ENCODE measurements around the gene TEDC1. TPM values are rescaled to one million over a fixed set of nuclear protein-coding genes. Genes with fewer than 3 reads are reported as not detected.

TEDC1 gene
- total RNA-seq, 4 donors from 2014 or later = 7.1 to 12.8 (median 7.6) TPM

DNA sequence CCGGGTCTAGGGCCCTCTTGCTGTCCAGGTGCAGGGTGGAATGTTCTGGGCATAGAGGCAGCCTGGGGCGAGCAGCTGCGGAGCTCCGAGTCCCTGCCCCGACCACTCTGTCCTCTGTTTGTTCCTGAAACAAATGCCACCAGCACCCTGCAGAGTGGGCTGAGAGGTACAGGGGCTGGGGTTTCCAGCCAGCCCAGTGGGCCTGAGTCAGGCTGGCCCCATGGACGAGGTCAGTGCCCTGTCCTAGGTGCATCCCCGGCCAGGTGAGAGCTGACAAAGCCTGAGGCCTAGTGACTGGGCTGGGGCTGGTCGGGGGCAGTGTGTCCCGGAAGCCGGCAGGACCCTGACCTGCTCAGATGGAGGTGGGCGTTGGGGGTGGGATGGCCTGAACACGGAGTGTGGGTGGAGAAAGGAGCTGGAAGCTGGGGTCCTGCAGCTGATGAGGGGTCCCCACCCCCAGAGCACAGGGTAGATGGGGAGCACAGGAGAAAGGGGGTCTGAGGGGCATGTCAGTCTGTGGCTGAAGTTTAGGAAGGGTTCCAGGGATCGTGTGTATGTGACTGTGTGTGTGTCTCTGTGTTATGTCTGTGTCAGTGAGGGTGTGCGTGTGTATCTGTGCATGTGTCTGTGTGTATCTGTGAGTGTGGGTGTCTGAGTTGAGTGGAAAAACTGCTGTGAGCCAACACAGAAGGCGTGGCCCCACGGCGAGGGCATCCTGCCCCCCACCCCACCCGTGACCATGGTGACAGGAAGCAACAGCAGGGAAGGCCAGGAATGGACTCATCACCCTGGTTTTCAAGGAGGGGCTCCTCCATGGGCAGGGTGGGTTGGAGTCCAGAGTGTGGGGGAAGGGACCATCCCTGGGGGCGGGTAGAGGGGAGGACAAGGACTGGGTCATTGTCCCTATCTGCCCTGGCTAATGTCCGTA, 6.7 kb upstream of the TEDC1 start:
- WGBS, 2 donors = 36 to 49% methylated on average over 6 to 9 of the region's 20 CpGs
- H3K27me3 ChIP-seq = peaks cover 0 to 23% (median 0%) of the 10 kb centered on the region in 4 donors
- peaks cover 91 to 100% (median 92%) of the 10 kb centered on the region in 3 donors for H3K4me1 ChIP-seq
- TF ChIP-seq, protein P1, sequence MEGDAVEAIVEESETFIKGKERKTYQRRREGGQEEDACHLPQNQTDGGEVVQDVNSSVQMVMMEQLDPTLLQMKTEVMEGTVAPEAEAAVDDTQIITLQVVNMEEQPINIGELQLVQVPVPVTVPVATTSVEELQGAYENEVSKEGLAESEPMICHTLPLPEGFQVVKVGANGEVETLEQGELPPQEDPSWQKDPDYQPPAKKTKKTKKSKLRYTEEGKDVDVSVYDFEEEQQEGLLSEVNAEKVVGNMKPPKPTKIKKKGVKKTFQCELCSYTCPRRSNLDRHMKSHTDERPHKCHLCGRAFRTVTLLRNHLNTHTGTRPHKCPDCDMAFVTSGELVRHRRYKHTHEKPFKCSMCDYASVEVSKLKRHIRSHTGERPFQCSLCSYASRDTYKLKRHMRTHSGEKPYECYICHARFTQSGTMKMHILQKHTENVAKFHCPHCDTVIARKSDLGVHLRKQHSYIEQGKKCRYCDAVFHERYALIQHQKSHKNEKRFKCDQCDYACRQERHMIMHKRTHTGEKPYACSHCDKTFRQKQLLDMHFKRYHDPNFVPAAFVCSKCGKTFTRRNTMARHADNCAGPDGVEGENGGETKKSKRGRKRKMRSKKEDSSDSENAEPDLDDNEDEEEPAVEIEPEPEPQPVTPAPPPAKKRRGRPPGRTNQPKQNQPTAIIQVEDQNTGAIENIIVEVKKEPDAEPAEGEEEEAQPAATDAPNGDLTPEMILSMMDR (IDR thresholded peaks at IDR 0.05) = no peak
- no peak for TF ChIP-seq POLR2A (IDR thresholded peaks at IDR 0.05)
- peaks cover 0 to 5% (median 0%) of the 10 kb centered on the region in 3 donors for H3K36me3 ChIP-seq
- no peaks in the 10 kb centered on the region for H3K9me3 ChIP-seq
- intact Hi-C loops (cut with DNase I) = loop anchor here (10.0 kb wide), 1 partner anchor 110 kb away; no protein-coding TSS in a partner anchor
- no peak overlapping the region for H3K4me3 ChIP-seq
- H3K27ac ChIP-seq = peak overlapping the region in 3 of 4 donors; percentile 90 to 99 (median 96)
- DNase-seq = no peak

DNA sequence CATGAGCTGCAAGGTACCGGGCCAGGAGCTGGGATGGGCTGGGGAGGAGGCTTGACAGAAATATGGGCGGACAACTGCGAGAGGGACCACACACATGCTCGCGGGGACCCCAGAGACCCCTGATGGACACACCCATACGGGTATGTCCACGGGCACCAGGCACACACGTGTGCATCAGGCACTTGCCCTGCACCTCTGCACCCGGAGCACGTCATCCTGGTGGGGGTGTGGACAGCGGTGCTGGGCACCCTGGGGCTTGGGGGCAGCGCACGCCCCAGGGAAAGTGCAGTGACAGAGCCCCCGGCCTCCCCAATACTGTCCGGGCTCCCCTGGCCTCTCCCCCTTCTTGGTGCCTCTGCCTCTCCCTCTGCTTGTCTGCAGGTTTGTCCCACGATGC, 6.1 kb upstream of the TEDC1 start:
- intact Hi-C loops (cut with DNase I) = loop anchor here (10.0 kb wide), 1 partner anchor 110 kb away; no protein-coding TSS in a partner anchor

DNA sequence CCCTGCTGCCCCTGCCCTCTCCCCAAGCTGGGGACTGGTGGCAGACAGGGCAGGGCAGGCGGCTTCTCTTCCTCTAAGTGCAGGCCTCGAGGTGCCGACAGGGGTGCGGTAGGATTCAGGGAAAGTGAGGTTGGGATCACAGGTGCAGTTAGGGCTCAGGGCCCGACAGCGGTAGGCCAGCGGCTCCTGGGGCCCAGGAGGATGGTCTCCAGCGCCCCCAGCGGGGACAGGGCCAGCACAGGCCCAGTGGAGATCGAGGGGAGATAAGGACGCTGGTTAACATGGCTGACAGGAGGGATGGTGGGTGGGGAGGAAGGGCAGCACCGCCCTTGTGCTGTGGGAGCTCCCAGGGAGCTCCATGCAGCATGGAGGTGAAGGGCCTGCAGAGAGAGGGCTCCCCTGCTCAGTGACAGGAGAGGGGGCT, 5.3 kb upstream of the TEDC1 start:
- TF ChIP-seq, protein P1 (IDR thresholded peaks at IDR 0.05) = no peak
- TF ChIP-seq POLR2A (IDR thresholded peaks at IDR 0.05) = no peak
- H3K27ac ChIP-seq = peak overlapping the region; percentile 90 to 99 (median 94)
- intact Hi-C loops (cut with DNase I) = loop anchor here (10.0 kb wide), 1 partner anchor 111 kb away; no protein-coding TSS in a partner anchor
- no peaks in the 10 kb centered on the region for H3K9me3 ChIP-seq
- peaks cover 83 to 96% (median 90%) of the 10 kb centered on the region in 3 donors for H3K4me1 ChIP-seq
- H3K36me3 ChIP-seq = no peaks in the 10 kb centered on the region
- WGBS, 2 donors = 40% methylated on average over 1 of the region's 12 CpGs; no CpG with 5 or more reads in 1 of the 2 donors
- no peak for DNase-seq
- H3K27me3 ChIP-seq = peaks cover 0 to 23% (median 0%) of the 10 kb centered on the region in 4 donors
- peak overlapping the region in 2 of 4 donors; percentile 83 to 86 for H3K4me3 ChIP-seq

More for the DNA sequence above, 6.1 kb upstream of the TEDC1 start:
- Histone ChIP-seq H3K9me3 (no peaks in the 10 kb centered on the region), H3K27me3 (peaks cover 0 to 23% (median 0%) of the 10 kb centered on the region in 4 donors), H3K4me1 (peaks cover 90 to 100% (median 94%) of the 10 kb centered on the region in 3 donors), H3K27ac (peak overlapping the region in 3 of 4 donors; percentile 90 to 99 (median 96)), H3K4me3 (no peak overlapping the region), H3K36me3 (no peaks in the 10 kb centered on the region)
- TF ChIP-seq POLR2A (IDR thresholded peaks at IDR 0.05) = no peak
- TF ChIP-seq, protein P1 (IDR thresholded peaks at IDR 0.05) = no peak
- no peak for DNase-seq
- WGBS, 2 donors = 70 to 88% methylated on average over 6 to 7 of the region's 16 CpGs

- intact Hi-C loops (cut with DNase I) = loop anchor here (10.0 kb wide), 1 partner anchor 112 kb away; no protein-coding TSS in a partner anchor
- 29% methylated on average over 5 of the region's 56 CpGs; no CpG with 5 or more reads in 1 of the 2 donors for WGBS, 2 donors
- Histone ChIP-seq H3K4me3 (peak within 1 kb of the TSS; percentile 37 to 86 (median 78)), H3K4me1 (peaks cover 77 to 91% (median 86%) of the 10 kb centered on the region in 3 donors), H3K36me3 (no peaks in the 10 kb centered on the region), H3K27ac (peak within 1 kb of the TSS; percentile 90 to 99 (median 94)), H3K9me3 (no peaks in the 10 kb centered on the region), H3K27me3 (peaks cover 0 to 23% (median 0%) of the 10 kb centered on the region in 4 donors)
- DNase-seq = no peak
- TF ChIP-seq, protein P1 (IDR thresholded peaks at IDR 0.05) = no peak
- no peak for TF ChIP-seq POLR2A (IDR thresholded peaks at IDR 0.05)
These were observed 4.7 kb upstream of the TEDC1 start, which contains the start of gene CRIP1 for GRCh38 chr14:105486163-105486973. Gene CRIP1 (plus strand): TSS chr14:105486886. CDS start chr14:105487260, 374 bp downstream.
